A673 (cell line): ENCODE results near the gene ZNHIT1.

Experiments used
- CTCF ChIP-seq: fragments of 300-800, 200-600 bp; sonication (generic); conservative IDR thresholded peaks from 2 replicates; pipeline ENCODE4 v1.5.1; 2017; ENCODE audit warnings: low read depth, mild to moderate bottlenecking, antibody characterized with exemption, low read length, moderate library complexity, mixed read lengths
- EZH2 ChIP-seq: fragments of 200-600 bp; sonication (generic); IDR thresholded peaks from 2 replicates; pipeline ENCODE4 v1.6.1; 2017; ENCODE audit warnings: borderline replicate concordance, low read depth, mild to moderate bottlenecking, mixed read lengths, antibody characterized with exemption, low read length; ENCODE audit not compliant: poor library complexity, severe bottlenecking

- no peak for TF ChIP-seq CTCF
- TF ChIP-seq EZH2: no peak
Observed at GRCh38 chr7:101207459-101207858, 10.5 kb upstream of the ZNHIT1 start.
